HG02884 (cell line): ENCODE data around the gene PKP3.
"Not testable (repeated sequence)": the region's sequence is repeated elsewhere in the genome, so short reads cannot be mapped to it uniquely, and the experiment has no call there.

Source experiments
- ATAC-seq: cut with Tn5 transposase; IDR thresholded peaks from one replicate; pipeline ENCODE4 v1.9.1; 2021; ENCODE audit warnings: mild to moderate bottlenecking, moderate library complexity; ENCODE audit not compliant: unreplicated experiment

PKP3 gene

GRCh38 chr11:394034-394857 lies at the start of gene PKP3:
Gene PKP3, plus strand, starts transcription at chr11:394209. Its CDS starts 84 bp downstream, at chr11:394293.
- ATAC-seq: no peak

- ATAC-seq: no peak
Observed at GRCh38 chr11:344836-345578, 49.0 kb upstream of the PKP3 start.

- no peak for ATAC-seq
Observed at GRCh38 chr11:346529-346928, 47.5 kb upstream of the PKP3 start.

- not testable (repeated sequence) for ATAC-seq
Observed at GRCh38 chr11:349270-349954, 44.6 kb upstream of the PKP3 start.

GRCh38 chr11:350033-350722 lies 43.8 kb upstream of the PKP3 start:
- not testable (repeated sequence) for ATAC-seq

- no peak for ATAC-seq
Observed at GRCh38 chr11:350723-351255, 43.2 kb upstream of the PKP3 start.

GRCh38 chr11:351411-351810 lies 42.6 kb upstream of the PKP3 start:
- ATAC-seq: no peak

GRCh38 chr11:352456-353031 lies 41.5 kb upstream of the PKP3 start:
- ATAC-seq: no peak

GRCh38 chr11:353179-353873 lies 40.7 kb upstream of the PKP3 start:
- ATAC-seq: no peak

- no peak for ATAC-seq
Observed at GRCh38 chr11:355581-356458, 38.2 kb upstream of the PKP3 start.

- no peak for ATAC-seq
Observed at GRCh38 chr11:356610-357009, 37.4 kb upstream of the PKP3 start.

- ATAC-seq: no peak
Observed at GRCh38 chr11:357582-357981, 36.4 kb upstream of the PKP3 start.

GRCh38 chr11:358129-358800 lies 35.7 kb upstream of the PKP3 start:
- no peak for ATAC-seq

- no peak for ATAC-seq
Observed at GRCh38 chr11:359181-359714, 34.8 kb upstream of the PKP3 start.

- no peak for ATAC-seq
Observed at GRCh38 chr11:360326-361280, 33.4 kb upstream of the PKP3 start.

- no peak for ATAC-seq
Observed at GRCh38 chr11:362642-363442, 31.2 kb upstream of the PKP3 start.
